ENCODE measurements around the gene CDK18. TPM values are rescaled to one million over a fixed set of nuclear protein-coding genes. Genes with fewer than 3 reads are reported as not detected.

Gene CDK18
- polyA plus RNA-seq, 1 experiment = 0.83 TPM

- Histone ChIP-seq H3K27me3 (ENCODE audit: control insufficient read depth, insufficient read depth, low read length) (peaks cover 56% of the 10 kb centered on the region), H3K36me3 (ENCODE audit: control insufficient read depth, insufficient read depth, low read length) (no peaks in the 10 kb centered on the region), H3K4me3 (ENCODE audit: low read depth, low read length) (no peak overlapping the region)
- DNase-seq (ENCODE audit: low read depth) = no peak
- CTCF ChIA-PET = interaction anchor here (1.3 to 2.3 kb wide), 4 partner anchors 18 to 32 kb away, joined by 4 to 6 read pairs (median 5); no protein-coding TSS in a partner anchor
- POLR2A ChIA-PET = no interaction called here
- no peak for TF ChIP-seq CTCF (IDR thresholded peaks at IDR 0.05; ENCODE audit: insufficient read depth, low read depth, low read length)
Observed at GRCh38 chr1:205456868-205457745, 47.4 kb upstream of the CDK18 start.

- peaks cover 47% of the 10 kb centered on the region for H3K27me3 ChIP-seq (ENCODE audit: control insufficient read depth, insufficient read depth, low read length)
- no peak for DNase-seq (ENCODE audit: low read depth)
- no peaks in the 10 kb centered on the region for H3K36me3 ChIP-seq (ENCODE audit: control insufficient read depth, insufficient read depth, low read length)
- H3K4me3 ChIP-seq (ENCODE audit: low read depth, low read length) = no peak overlapping the region
- POLR2A ChIA-PET = no interaction called here
- TF ChIP-seq CTCF (IDR thresholded peaks at IDR 0.05; ENCODE audit: insufficient read depth, low read depth, low read length) = no peak
- CTCF ChIA-PET = interaction anchor here (1.8 kb wide), 1 partner anchor 30 kb away, joined by 5 read pairs; no protein-coding TSS in a partner anchor
Observed at GRCh38 chr1:205458777-205459566, 45.5 kb upstream of the CDK18 start.

- Histone ChIP-seq H3K4me3 (ENCODE audit: low read depth, low read length) (no peak overlapping the region), H3K36me3 (ENCODE audit: control insufficient read depth, insufficient read depth, low read length) (no peaks in the 10 kb centered on the region), H3K27me3 (ENCODE audit: control insufficient read depth, insufficient read depth, low read length) (peaks cover 23% of the 10 kb centered on the region)
- CTCF ChIA-PET = no interaction called here
- TF ChIP-seq CTCF (IDR thresholded peaks at IDR 0.05; ENCODE audit: insufficient read depth, low read depth, low read length) = no peak
- DNase-seq (ENCODE audit: low read depth) = no peak
- POLR2A ChIA-PET = no interaction called here
Observed at GRCh38 chr1:205465392-205465791, 39.1 kb upstream of the CDK18 start.

- no peak for DNase-seq (ENCODE audit: low read depth)
- no peak for TF ChIP-seq CTCF (IDR thresholded peaks at IDR 0.05; ENCODE audit: insufficient read depth, low read depth, low read length)
- CTCF ChIA-PET = interaction anchor here (0.6 to 1.2 kb wide), 4 partner anchors 19 to 114 kb away, joined by 3 to 7 read pairs (median 3); no protein-coding TSS in a partner anchor
- H3K27me3 ChIP-seq (ENCODE audit: control insufficient read depth, insufficient read depth, low read length) = peaks cover 23% of the 10 kb centered on the region
- no peak overlapping the region for H3K4me3 ChIP-seq (ENCODE audit: low read depth, low read length)
- no peaks in the 10 kb centered on the region for H3K36me3 ChIP-seq (ENCODE audit: control insufficient read depth, insufficient read depth, low read length)
- POLR2A ChIA-PET = no interaction called here
Observed at GRCh38 chr1:205466595-205467220, 37.8 kb upstream of the CDK18 start.

Measured in BJ (cell line).